HepG2 (cell line): ENCODE measurements around the gene P2RY6. TPM values are rescaled to one million over a fixed set of nuclear protein-coding genes. Genes with fewer than 3 reads are reported as not detected.

ENCODE experiments used
- GTF2F1 ChIP-seq: fragments of 150-350 bp; IDR thresholded peaks from 2 replicates; pipeline ENCODE4 v1.6.1; 2014; ENCODE audit warnings: low read length
- HDAC1 ChIP-seq: sonication (generic); formaldehyde crosslinking; IDR thresholded peaks from 2 replicates; pipeline ENCODE4 v1.5.1; 2020; ENCODE audit warnings: mild to moderate bottlenecking, missing genetic modification reagents
- HOXA5 ChIP-seq: sonication (generic); formaldehyde crosslinking; IDR thresholded peaks from 2 replicates; pipeline ENCODE4 v1.4.0; 2020; ENCODE audit warnings: missing genetic modification reagents
- KLF13 ChIP-seq: sonication (generic); formaldehyde crosslinking; IDR thresholded peaks from 2 replicates; pipeline ENCODE4 v1.4.0; 2020; ENCODE audit warnings: mild to moderate bottlenecking, missing genetic modification reagents
- MED8 ChIP-seq: sonication (generic); formaldehyde crosslinking; IDR thresholded peaks from 2 replicates; pipeline ENCODE4 v1.8.1; 2023; ENCODE audit warnings: mild to moderate bottlenecking, missing genetic modification reagents; ENCODE audit not compliant: insufficient replicate concordance
- PHF20 ChIP-seq: sonication (generic); formaldehyde crosslinking; IDR thresholded peaks from 2 replicates; pipeline ENCODE4 v1.5.0; 2020; ENCODE audit warnings: mild to moderate bottlenecking, missing genetic modification reagents
- RBFOX2 ChIP-seq: fragments of 200-400 bp; formaldehyde crosslinking; IDR thresholded peaks from 2 replicates; pipeline ENCODE4 v1.6.1; 2017; ENCODE audit warnings: low read depth, mild to moderate bottlenecking, low read length
- TP53 ChIP-seq: sonication (generic); formaldehyde crosslinking; conservative IDR thresholded peaks from 2 replicates; pipeline ENCODE4 v1.4.0; 2020; ENCODE audit warnings: missing genetic modification reagents
- ZNF232 ChIP-seq: sonication (generic); formaldehyde crosslinking; IDR thresholded peaks from 2 replicates; pipeline ENCODE4 v1.4.0; 2020; ENCODE audit warnings: missing genetic modification reagents, borderline replicate concordance
- ZNF296 ChIP-seq: sonication (generic); formaldehyde crosslinking; conservative IDR thresholded peaks from 2 replicates; pipeline ENCODE4 v1.5.0; 2020; ENCODE audit warnings: mild to moderate bottlenecking, missing genetic modification reagents
- ZNF3 ChIP-seq: IDR thresholded peaks from 2 replicates; pipeline ENCODE4 v1.7.0; 2017; ENCODE audit warnings: inconsistent platforms
- ZZZ3 ChIP-seq: sonication (generic); formaldehyde crosslinking; IDR thresholded peaks from 2 replicates; pipeline ENCODE4 v1.4.0; 2020; ENCODE audit warnings: missing genetic modification reagents, mild to moderate bottlenecking, borderline replicate concordance
- polyA plus RNA-seq, 8 experiments: library from polyadenylated mRNA; depleted of rRNA in 3 of 8; stranded (reverse) in 7 of 8; unstranded in 1 of 8; fragments of >200 nt; fragmentation: Illumina TruSeq in 4 of 8; extraction: Trizol in 4 of 8; gene quantifications; 2 replicates each; pipeline versions ENCODE4 v1.2.1 to v1.2.3, GENCODE V29; 2011 to 2016; ENCODE audit warnings: low read depth in 4 of 8, missing spikeins in 1 of 8, mixed read lengths in 1 of 8; ENCODE audit not compliant: insufficient read depth in 1 of 8
- total RNA-seq, 5 experiments: library from RNA; depleted of rRNA; stranded (reverse); fragments of >200 nt; fragmentation: Illumina TruSeq; extraction: Trizol; gene quantifications; 2 replicates each; pipeline ENCODE4 v1.2.3, GENCODE V29; 2016; ENCODE audit warnings: low read depth in 1 of 5
- TF ChIP-seq, protein P1 (sequence below): sonication (generic); formaldehyde crosslinking; IDR thresholded peaks from 2 replicates; pipeline ENCODE4 v1.5.0; 2020; ENCODE audit warnings: mild to moderate bottlenecking, missing genetic modification reagents
- TF ChIP-seq, protein P2 (sequence below): sonication (generic); formaldehyde crosslinking; IDR thresholded peaks from 2 replicates; pipeline ENCODE4 v1.5.1; 2020; ENCODE audit warnings: missing genetic modification reagents, mild to moderate bottlenecking, borderline replicate concordance
- TF ChIP-seq, protein P3 (sequence below): sonication (generic); formaldehyde crosslinking; IDR thresholded peaks from 2 replicates; pipeline ENCODE4 v1.8.0; 2022; ENCODE audit warnings: mild to moderate bottlenecking, missing genetic modification reagents, borderline replicate concordance
- TF ChIP-seq, protein P4 (sequence below): sonication (generic); formaldehyde crosslinking; IDR thresholded peaks from 2 replicates; pipeline ENCODE4 v1.9.0; 2021; ENCODE audit warnings: missing genetic modification reagents, mild to moderate bottlenecking, borderline replicate concordance
- TF ChIP-seq, protein P5 (sequence below): sonication (generic); formaldehyde crosslinking; IDR thresholded peaks from 2 replicates; pipeline ENCODE4 v1.5.0; 2020; ENCODE audit warnings: missing genetic modification reagents, mild to moderate bottlenecking, borderline replicate concordance
- TF ChIP-seq, protein P6 (sequence below): sonication (generic); formaldehyde crosslinking; IDR thresholded peaks from 2 replicates; pipeline ENCODE4 v1.4.0; 2020; ENCODE audit warnings: mild to moderate bottlenecking, missing genetic modification reagents
- TF ChIP-seq, protein P7 (sequence below): fragments of 450-650 bp; IDR thresholded peaks from 2 replicates; pipeline ENCODE4 v1.6.1; 2016

Gene P2RY6
- total and polyA plus RNA-seq, 2 of the 13 experiments (the other 11 are each of a cell fraction or from before 2014, with no cell fraction given): 0.09 to 0.29 TPM

DNA sequence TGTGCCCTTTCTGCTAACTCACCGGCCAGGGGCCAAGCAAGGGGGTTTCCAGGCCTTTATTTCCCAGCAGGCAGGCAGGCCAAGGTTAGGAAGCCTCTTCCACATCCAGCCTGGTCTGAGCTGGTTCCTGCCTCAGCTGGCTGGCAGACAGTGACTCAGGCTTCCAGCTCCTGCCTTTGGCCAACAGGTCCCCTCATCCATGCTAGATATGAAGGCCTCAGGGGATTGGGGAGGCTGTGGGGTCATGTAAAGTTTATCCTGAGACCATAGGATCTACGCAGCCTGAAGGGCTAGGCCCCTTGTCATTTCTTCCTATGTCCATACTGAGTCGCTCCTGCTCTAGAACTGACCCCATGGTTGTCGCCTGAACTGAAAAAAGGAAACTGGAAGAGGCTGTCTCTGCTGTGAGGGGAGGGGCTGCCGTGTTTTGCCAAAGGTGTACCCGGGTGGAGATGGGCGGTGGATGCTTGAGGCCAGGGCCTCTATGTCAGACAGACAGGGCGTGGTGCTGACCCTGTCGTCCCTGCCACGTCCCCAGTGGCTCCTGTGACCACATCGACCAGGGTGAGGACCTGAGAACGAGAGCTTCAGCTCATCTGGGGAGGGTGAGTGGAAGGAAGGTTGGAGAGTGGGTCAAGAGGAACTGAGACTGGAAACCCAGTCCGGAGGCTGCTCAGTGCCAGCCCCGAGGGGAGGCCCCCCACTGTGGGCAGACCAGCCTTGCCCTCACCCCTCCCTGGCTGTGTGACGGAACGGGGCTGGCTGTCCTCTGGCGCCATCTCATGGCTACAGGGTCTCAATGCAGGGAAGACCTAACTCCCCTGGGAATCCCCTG, 17.0 kb downstream of the P2RY6 start (continued):
- TF ChIP-seq, protein P1, sequence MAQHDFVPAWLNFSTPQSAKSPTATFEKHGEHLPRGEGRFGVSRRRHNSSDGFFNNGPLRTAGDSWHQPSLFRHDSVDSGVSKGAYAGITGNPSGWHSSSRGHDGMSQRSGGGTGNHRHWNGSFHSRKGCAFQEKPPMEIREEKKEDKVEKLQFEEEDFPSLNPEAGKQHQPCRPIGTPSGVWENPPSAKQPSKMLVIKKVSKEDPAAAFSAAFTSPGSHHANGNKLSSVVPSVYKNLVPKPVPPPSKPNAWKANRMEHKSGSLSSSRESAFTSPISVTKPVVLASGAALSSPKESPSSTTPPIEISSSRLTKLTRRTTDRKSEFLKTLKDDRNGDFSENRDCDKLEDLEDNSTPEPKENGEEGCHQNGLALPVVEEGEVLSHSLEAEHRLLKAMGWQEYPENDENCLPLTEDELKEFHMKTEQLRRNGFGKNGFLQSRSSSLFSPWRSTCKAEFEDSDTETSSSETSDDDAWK: no peak
- TF ChIP-seq ZNF296 (no peak), HOXA5 (no peak), GTF2F1 (no peak), ZZZ3 (CRISPR knock-in tag) (no peak), TP53 (CRISPR knock-in tag) (no peak), RBFOX2 (no peak), ZNF232 (CRISPR knock-in tag) (0 out of 2 replicates have a peak, but pooled peaks have one; percentile 24), PHF20 (CRISPR knock-in tag) (0 out of 2 replicates have a peak, but pooled peaks have one; percentile 16), KLF13 (CRISPR knock-in tag) (0 out of 2 replicates have a peak, but pooled peaks have one; percentile 71), MED8 (CRISPR knock-in tag) (no peak), ZNF3 (CRISPR knock-in tag) (no peak), HDAC1 (CRISPR knock-in tag) (no peak)
- TF ChIP-seq, protein P2, sequence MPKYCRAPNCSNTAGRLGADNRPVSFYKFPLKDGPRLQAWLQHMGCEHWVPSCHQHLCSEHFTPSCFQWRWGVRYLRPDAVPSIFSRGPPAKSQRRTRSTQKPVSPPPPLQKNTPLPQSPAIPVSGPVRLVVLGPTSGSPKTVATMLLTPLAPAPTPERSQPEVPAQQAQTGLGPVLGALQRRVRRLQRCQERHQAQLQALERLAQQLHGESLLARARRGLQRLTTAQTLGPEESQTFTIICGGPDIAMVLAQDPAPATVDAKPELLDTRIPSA: no peak
- TF ChIP-seq, protein P3, sequence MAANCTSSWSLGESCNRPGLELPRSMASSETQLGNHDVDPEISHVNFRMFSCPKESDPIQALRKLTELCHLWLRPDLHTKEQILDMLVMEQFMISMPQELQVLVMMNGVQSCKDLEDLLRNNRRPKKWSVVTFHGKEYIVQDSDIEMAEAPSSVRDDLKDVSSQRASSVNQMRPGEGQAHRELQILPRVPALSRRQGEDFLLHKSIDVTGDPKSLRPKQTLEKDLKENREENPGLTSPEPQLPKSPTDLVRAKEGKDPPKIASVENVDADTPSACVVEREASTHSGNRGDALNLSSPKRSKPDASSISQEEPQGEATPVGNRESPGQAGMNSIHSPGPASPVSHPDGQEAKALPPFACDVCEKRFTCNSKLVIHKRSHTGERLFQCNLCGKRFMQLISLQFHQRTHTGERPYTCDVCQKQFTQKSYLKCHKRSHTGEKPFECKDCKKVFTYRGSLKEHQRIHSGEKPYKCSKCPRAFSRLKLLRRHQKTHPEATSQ: no peak
- TF ChIP-seq, protein P4, sequence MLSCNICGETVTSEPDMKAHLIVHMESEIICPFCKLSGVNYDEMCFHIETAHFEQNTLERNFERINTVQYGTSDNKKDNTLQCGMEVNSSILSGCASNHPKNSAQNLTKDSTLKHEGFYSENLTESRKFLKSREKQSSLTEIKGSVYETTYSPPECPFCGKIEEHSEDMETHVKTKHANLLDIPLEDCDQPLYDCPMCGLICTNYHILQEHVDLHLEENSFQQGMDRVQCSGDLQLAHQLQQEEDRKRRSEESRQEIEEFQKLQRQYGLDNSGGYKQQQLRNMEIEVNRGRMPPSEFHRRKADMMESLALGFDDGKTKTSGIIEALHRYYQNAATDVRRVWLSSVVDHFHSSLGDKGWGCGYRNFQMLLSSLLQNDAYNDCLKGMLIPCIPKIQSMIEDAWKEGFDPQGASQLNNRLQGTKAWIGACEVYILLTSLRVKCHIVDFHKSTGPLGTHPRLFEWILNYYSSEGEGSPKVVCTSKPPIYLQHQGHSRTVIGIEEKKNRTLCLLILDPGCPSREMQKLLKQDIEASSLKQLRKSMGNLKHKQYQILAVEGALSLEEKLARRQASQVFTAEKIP (CRISPR knock-in tag): no peak
- TF ChIP-seq, protein P5, sequence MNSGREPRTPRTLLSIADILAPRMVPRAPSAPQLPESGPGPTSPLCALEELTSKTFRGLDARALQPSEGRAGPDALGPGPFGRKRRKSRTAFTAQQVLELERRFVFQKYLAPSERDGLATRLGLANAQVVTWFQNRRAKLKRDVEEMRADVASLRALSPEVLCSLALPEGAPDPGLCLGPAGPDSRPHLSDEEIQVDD (CRISPR knock-in tag): no peak
- TF ChIP-seq, protein P6, sequence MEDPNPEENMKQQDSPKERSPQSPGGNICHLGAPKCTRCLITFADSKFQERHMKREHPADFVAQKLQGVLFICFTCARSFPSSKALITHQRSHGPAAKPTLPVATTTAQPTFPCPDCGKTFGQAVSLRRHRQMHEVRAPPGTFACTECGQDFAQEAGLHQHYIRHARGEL (CRISPR knock-in tag): no peak
- TF ChIP-seq, protein P7, sequence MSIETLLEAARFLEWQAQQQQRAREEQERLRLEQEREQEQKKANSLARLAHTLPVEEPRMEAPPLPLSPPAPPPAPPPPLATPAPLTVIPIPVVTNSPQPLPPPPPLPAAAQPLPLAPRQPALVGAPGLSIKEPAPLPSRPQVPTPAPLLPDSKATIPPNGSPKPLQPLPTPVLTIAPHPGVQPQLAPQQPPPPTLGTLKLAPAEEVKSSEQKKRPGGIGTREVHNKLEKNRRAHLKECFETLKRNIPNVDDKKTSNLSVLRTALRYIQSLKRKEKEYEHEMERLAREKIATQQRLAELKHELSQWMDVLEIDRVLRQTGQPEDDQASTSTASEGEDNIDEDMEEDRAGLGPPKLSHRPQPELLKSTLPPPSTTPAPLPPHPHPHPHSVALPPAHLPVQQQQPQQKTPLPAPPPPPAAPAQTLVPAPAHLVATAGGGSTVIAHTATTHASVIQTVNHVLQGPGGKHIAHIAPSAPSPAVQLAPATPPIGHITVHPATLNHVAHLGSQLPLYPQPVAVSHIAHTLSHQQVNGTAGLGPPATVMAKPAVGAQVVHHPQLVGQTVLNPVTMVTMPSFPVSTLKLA: no peak
